Astrocyte of the hippocampus (primary cell): ENCODE results near the gene PSMB7.

Experiments used
- DNase-seq: peaks from one replicate; pipeline ENCODE4 v3.0.0; 2011; ENCODE audit warnings: low read depth, low spot score

The PSMB7 gene

DNA sequence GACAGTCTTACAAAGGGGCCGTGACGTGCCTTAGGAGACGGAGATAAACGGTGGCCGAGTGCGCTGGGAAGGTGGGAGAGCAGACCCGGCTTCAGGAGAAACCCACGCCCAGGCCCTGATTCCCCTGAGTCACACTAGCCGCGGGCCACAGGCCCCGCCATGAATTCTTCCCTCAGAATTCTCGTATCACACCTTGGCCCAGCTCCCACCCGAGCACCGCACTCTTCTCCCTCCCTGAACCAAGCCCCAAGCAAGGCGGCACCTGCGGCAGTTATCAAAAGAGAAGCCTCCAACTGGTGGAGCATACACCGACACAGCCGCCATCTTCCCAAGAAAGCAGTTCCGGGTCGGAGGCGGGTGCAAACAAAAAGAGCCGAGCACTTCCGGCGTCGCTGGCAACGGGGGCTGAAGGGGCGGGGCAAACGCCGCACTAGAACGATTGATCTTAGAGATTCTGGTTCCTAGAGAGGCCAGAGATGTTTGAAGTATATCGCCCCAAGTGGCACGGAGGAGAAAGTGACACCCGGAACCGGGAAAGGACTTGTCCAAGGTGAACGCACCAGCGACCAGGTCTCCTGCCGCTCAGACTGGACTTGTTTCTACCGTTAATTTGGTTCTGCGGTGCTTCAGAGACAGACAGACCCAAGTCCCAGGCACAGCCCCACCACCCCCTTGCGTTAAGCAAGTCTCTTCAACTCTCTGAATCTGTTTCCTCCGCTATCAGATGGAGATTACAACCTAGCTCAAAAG is at the start of gene PSMB7:
TSS of gene PSMB7 (minus strand) at position 341 of the 750 bp plus-strand sequence. CDS start at position 324, 17 bp downstream.
- peak; percentile 98 for DNase-seq

DNA sequence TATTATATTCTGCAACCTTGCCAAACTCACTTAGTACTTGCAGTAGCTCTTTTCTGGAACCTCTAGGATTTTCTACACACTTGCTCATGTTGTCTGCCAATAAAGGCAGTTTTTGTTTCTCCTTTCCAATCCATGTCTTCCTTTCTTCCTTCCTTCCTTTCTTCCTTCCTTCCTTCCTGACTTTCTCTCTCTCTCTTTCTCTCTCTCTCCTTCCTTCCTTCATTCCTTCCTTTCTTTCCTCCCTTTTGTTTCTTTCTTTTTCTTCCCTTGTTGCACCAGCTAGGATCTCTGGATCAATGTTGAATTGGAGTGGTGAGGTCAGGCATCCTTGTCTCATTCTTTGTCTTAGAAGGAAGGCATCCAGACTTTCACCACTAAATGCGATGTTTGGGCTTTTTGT is 47.5 kb upstream of the PSMB7 start:
- DNase-seq = no peak

DNA sequence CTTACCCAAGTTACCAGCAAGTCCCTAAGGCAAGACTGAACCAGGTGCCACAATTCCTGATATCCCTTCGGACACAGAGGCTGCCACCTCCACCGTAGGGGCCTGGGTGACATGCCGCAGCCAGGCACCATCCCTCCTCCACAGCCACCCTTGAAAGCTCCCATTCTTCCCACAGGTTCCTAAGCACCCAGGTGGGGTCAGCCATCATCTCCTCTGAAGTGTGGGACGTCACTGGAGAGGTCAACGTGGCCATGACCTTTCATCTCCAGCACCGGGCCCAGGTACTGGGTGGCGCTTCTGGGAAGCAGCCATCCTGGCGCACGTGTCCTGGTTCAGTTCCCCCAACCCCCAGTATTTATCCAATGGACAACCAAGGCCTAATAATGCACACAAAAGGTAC is 43.2 kb upstream of the PSMB7 start:
- DNase-seq = no peak

DNA sequence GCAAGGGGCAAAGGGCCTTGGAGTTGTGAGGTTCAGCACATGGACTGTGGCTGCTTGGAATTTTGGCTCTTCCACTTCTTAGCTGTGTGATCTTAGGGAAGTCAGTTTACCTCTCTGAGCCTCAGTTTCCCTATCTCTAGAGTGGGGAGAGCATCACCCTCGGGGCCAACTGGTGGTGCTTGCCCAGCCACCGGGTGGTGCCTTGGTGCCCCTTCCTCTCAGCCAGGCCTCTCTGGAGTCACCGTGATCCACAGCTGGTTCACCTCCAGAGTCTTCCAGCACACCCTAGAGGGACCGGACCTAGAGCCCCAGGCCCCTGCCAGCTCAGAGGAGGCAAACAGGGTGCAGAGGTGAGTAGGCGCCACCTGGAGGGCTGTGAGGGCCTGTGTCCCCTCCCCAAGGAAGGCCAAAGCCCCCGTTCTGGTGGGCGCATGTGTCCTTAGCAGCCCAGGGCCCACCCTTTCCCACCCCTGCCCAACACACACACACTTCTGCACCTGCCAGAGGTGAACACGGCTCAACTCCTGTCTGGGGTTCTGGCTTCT is 42.7 kb upstream of the PSMB7 start:
- DNase-seq = no peak

DNA sequence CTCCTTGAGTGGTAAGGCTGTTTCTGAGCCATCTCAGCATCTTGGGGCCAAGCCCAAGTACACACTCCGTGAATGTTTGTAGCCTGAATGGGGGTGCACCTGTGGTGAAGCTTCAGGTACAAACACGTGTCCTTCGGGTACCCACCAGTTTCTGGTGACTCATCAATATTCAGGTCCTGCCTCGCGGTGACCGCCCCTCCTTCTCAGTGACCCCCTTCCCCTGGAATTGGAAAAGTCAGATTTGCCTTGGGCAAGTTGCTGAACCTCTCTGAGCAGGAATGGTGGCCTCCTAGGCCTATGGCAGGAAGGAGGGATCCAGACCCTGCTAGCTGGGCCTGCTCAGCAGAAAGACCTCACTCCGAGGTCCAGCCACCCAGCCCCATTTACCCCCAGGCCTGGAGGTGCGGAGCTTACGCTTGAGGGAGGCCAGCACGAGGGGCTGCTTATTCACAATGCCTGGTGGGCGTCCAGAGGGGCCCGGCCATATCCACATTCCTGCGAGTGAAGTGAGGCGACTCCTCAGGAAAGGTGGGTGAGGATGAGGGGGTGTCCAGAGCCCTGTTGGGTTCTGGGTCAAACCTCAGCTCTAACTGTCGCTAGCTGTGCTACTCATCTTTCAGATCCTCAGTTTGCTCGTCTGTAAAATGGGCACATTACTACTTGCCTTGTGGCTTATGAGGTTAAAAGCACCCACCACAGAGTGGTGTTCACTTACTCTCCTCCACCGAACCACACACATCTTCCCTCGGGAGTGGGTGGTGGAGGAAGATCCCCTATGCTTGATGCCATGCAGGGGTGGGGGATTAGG is 42.0 kb upstream of the PSMB7 start:
- DNase-seq = no peak

DNA sequence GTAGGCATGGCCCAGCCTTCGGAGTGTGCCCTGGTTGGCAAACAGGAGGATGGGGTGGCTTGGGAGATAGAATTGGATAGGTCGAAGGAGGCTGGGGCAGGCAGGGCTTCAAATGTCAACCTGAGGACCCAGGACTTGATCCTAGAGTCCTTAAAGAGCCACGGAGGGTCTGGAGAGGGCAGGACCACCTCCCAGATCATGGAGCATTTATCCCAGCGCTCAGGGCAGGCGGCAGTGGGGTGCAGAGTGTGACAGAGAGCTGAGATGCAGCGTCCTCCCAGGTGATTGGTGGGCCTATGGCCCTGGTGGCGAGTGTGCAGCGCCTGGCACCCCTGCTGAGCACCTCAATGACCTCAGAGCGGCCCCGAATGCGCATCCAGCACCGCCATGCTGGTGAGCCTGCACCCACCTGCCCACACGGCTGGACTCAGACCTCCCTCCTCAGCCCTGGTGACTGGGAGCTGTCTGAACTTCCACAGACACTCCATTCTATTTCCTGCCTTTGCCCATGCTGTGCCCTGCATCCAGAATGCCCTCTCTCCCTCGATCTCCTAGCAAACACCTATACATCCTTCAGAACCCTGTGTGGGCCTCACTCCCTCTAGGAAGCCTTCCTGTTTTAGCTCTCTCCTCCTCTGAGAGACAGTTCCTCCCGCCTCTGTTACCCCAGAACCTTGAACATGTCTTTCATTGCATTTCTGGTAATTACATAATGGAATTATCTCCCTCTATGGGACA is 41.3 kb upstream of the PSMB7 start:
- DNase-seq = no peak

DNA sequence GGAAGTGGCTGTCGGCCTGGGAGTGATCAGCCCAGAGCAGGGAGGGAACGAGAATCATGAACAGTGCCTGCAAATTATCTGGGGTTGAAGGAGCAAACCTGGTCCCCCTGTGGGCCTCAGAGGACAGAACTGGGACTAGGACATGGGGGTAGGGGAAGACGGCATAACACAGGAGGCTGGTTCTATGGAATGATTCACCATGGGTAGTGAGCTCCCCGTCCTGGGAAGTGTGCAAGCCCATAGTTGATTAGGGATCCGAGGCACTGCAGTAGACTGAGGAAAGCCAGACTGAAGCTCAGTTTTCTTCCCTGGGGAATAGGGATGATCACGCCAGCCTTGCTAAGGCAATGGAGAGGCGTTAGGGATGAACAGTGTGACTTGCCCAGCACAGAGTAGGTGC is 40.6 kb upstream of the PSMB7 start:
- no peak for DNase-seq

DNA sequence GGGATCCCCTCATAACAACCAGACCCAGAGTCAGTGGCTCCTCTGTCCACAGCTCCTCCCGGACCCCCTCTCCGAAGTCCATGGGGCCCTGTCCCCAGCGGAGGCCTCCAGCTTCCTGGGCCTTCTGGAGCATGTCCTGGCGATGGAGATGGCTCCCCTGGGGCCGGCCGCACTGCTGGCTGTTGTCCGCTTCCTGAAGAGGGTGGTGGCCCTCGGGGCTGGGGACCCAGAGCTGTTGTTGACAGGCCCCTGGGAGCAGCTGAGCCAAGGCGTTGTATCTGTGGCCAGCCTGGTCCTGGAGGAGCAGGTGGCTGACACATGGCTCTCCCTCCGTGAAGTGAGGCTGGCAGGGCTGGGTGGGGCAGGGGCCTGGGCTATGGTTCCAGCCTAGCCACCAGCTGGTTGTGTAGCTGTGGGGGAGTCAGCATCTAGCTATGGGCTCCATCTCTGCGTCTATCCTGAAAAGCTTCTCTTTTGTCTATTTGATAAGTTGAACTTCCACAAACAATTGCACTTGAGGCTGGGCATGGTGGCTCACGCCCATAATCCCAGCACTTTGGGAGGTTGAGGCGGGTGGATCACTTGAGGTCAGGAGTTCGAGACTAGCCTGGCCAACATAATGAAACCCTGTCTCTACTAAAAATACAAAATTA is 39.7 kb upstream of the PSMB7 start:
- no peak for DNase-seq

DNA sequence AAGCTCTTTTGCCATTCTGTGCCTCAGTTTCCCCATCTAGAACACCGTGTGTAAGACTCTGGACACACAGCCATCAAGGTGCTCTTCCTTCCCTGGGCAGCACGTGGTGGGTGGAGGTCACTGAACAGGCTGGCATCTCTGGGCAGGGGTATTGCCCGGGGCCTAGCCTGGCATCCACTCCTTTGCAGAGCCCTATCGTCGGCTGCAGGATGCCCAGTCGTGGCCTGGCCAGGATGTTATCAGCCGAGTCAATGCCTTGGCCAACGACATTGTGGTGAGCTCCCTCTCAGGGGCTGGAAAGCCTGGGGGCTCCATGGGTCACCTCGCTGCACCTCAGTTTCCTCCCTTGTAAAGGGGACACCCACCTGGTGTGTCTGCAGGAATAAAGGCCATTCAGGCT is 39.1 kb upstream of the PSMB7 start:
- DNase-seq = no peak

DNA sequence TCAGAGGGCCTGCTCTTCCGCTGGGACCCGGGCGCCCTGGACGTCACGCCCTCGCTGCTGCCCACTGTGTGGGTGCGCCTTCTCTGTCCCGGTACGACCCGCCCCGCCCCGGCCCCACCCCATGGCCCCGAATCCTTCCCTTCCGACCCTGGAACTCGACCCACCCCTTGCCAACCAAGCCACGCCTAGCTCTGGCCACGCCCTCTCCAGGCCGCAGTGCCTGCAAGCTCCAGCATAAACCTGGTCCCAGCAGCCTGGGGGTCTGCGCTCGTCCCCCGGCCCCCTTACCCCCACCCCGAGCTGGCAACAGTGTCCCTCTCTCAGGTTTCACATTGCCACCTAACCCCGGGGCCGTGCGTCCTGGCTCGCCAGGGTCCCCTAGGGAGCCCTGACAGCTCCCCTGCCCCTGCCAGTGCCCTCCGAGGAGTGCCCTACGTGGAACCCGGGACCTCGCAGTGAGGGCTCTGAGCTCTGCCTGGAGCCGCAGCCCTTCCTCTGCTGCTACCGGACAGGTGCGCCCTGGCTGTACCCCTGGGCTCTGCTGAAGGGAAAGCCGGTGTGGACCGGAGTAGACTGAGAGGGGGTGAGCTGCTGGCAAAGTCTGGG is 38.4 kb upstream of the PSMB7 start:
- no peak for DNase-seq

DNA sequence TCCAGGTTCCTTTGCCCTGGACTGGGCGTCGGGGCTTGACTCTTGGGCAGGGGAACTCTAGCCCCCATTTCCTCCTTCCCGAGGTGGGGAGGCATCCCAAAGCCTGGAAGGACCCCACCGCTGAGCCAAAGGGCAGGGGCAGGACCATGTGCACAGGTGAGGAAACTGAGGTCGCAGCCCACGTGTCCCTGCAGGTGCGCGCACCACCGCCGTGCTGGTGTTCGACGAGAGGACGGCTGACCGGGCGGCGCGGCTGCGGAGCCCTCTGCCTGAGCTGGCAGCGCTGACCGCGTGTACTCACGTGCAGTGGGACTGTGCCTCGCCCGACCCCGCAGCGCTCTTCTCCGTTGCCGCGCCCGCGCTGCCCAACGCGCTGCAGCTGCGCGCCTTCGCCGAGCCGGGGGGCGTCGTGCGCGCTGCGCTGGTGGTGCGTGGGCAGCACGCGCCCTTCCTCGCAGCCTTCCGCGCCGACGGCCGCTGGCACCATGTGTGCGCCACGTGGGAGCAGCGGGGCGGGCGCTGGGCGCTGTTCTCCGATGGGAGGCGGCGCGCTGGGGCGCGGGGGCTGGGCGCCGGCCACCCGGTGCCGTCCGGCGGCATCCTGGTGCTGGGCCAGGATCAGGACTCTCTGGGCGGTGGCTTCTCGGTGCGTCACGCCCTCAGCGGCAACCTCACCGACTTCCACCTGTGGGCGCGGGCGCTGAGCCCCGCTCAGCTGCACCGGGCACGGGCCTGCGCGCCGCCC is 37.8 kb upstream of the PSMB7 start:
- DNase-seq = no peak

DNA sequence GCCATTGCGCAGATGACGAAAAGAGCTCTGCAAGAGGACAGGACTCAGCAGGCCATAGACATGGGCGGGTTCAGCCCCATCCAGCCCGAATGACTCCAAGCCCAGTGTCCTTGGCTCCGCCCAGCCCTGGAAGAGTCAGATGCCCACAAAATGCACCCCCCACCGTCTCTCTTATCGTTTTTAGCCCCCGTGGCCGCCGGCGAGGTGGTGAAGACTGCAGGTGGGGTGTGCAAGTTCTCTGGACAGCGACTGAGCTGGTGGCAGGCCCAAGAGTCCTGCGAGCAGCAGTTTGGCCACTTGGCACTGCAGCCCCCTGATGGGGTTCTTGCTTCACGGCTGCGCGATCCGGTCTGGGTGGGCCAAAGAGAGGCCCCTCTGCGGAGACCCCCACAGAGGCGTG is 37.1 kb upstream of the PSMB7 start:
- DNase-seq = no peak

DNA sequence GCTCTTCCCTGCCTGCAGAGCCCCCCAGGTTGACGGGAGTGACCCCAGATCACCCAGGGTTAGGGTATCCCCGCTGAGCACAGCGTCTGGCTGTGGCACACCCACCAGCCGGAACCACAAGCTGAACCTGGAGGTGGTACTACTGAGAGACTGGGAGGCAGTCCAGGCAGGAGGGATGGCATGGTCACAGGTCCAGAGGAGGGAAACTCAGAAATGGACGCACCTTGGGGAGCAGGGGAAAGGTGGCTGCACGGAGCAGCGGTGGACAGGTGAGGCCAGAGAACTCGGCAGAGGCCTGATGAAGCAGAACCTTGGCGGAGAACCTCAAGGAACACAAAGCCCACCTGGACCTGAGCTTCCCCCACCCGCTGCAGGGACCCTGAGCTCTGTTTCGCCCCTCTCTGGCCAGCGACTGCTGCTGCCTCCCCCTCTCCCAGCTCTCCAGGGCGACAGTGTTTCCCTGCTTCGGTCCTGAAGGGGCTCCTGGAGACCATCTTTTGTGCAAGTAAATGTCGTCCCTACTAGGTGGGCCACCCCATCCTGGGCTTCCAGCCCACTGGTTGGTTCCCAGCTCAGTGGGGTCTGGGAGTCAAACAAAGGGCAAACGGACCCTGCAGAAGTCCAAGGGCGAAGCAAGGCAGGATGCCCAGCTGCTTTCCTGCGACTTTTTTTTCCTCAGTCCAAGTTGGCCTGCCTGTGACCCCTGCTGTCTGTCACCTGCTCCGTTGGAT is 35.9 kb upstream of the PSMB7 start:
- DNase-seq = no peak

DNA sequence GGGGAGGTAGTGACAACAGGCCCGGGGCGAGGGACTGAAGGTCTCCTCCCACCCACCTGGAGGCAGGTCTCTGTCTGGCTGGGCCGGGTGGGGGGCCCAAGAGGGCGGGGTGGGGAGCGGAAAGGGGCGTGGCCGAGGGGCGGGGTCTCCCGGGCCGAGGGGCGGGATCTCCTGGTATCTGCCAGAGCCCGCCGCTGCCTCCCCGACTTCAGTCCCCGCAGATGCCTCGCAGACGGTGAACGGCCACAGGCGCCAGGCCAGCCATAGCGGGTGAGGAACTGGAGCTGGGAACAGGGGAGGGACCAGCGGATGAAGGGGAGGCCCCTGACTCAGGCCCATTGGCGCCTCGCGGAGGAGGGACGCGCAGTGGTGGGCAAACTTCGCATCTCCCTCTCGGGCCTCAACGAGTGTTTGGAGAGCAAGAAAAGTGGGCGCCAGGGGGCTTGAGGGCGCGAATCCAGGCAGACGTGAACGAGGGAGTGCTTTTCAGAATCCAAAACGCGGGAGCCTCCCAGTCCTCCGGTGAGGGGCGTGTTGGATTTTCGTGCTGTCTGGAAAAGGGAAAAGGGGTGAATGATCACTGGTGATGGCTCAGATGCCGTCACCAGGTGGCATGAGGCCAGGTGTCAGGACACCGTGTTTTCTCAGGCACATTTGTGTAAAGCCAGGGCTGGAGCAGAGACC is 35.1 kb upstream of the PSMB7 start, which contains the start of gene ADGRD2:
TSS of gene ADGRD2 (plus strand) at position 211 of the 684 bp plus-strand sequence. CDS start 1,216 bp downstream, outside the sequence.
- DNase-seq = peak; percentile 67

DNA sequence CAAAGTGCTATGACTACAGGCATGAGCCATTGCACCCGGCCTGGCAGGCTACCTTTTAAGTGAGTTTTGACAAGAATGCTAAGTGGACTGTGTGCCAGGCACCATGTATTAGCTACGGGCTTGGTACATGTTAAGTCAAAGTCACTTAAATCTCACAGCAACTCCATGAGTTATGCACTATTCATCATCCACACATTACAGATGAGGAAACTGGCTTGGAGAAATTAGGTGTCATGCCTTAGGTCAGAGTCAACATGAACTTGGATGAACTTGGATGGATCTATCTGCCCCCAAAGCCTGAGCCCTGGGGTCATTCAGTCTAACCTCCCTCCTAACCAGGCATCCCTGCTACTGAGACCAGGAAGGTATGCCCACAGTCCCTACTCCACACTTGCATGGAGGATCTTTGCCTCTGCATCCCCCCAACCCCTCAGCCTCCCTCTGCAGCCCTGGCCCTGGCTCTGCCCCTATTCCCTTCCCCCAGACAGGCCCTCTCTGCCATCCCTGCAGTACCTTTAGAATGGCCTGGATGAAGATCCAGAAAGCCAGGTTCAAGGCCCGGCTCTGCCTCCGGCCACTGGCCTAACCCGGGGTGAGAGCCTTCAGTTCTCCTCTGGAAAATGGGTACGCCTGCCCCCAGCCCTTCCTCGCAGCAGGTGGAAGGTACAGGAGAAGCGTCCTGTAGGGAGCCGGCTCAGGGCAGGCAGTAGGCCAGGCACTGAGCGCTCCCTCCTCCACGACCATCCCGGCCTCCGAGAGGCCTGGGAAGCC is 34.3 kb upstream of the PSMB7 start:
- no peak for DNase-seq

DNA sequence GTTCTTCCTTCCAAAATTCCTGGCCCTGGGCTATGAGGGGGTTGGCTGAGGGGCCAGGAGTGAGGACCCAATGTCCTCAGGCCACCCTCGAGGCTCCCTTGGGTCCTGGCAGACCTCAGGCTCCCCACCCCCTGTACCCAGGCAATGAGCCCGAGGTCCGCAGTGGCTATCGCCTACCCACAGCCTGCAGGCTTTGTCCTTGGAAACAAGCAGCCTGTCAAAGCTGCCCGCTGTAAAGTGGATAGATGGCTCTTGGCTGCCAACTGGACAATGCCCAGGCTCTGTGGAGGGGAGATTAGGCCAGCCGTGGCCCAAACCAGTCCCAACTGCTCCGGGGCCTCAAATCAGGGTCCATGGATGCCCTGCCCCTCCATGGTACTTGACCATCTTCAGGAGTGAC is 32.8 kb upstream of the PSMB7 start:
- DNase-seq = peak; percentile 52

DNA sequence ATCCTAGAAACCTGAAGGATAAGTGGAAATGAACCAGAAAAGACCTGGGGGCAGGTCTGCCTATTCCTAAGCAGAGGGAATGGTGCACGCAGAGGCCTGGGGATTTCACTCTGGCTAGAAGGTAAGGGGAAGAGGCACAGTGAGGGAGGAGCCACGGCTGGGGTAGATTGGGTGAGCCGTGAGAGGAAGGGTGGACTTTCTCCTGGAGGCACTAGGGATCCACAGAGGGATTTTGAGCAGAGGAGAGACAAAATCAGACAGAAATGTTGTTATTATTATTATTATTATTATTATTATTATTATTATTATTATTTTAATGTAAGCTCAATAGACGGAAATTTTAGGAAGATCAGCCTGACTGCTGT is 32.0 kb upstream of the PSMB7 start:
- DNase-seq = no peak

DNA sequence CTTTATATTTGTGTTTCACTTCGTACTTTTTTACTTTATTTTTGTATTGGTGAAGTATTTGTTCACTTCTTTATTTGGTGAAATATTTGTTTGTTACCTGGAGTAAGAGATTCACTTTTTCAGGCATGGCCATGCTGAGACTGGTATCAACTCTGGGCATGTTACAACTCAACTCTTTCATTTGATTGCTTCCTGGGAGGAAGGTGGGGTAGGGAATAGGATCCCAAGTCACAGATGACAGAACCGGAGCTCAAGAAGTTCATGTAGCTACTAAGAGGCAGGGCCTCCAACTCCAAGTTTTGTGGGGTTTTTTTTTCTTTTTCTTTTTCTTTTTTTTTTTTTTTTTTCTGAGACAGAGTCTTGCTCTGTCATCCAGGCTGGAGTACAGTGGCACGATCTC is 28.9 kb upstream of the PSMB7 start:
- DNase-seq = no peak
